Measurements from ENCODE around the gene RAD9B.
"Not testable (repeated sequence)": the region's sequence is repeated elsewhere in the genome, so short reads cannot be mapped to it uniquely, and the experiment has no call there.

The RAD9B gene

DNA sequence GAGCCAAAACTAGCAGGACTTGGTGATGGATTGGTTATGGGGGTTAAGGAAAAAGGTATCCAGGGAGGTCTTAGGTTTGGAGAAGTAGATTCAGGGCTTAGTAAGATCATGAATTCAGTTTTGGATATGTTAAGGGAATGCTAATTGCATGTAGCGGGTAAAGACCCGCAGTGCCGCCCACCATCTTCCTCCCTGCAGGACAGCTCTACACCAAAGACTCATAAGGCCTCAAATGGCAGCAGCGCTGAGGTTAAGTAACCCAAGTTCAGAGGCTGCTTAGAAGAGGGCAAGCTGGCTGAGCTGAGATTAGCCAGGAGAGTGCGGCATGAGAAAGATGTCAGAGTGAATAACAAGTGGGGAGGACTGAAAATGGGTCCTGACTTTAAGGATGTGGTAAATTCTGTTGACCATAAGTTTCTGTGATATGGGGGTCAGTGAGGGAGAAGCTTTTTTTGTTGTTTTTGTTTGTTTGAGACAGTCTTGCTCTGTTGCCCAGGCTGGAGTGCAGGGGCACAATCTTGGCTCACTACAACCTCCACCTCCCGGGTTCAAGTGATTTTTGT lies 26.2 kb downstream of the RAD9B start:
- DNase-seq, result no peak

DNA sequence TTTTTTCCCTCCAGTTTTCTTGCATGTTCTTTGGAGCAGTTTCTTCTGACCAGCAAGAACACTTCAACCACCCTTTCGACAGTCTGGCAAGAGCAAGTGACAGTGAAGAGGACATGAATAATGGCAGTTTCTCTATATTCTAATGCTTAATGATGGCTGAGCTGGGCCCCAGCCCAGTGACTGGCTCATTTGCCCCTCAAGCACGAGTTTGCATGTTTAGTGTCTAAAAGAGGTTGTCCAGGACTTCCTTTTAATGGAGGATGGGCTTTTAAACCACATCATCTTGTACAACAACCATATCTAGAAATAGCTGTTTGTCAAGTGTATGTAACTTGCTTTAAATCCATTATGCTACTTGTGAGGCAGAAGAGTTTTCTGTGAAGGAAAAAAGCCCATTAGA lies 28.4 kb downstream of the RAD9B start:
- DNase-seq, result no peak

DNA sequence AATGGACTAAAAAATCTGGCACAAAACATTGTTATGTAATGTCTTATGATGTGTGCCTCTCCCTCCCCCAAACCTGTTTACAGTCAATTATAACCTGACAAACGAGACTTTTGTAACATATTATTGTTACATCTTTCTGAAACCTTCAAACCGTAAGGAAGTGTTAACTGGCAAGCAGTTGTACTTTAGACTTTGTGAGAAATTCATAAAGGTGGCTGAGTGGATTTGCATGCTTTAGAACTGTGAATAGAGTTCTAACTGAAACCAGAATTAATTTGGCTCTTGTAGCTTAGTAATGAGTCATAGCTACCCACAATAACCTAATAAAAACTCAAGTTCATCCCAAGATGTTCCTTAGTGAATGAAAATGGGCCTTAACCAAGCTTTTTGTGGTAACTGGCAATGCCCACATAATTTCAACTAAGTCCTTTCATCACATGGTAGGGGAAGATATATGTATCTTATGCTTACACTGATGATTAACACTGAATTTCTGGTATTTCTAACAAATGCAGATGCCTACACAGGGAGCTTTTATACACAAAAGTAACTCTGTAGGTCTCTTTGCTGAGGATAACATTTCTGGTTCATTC lies 29.7 kb downstream of the RAD9B start:
- no peak for DNase-seq

DNA sequence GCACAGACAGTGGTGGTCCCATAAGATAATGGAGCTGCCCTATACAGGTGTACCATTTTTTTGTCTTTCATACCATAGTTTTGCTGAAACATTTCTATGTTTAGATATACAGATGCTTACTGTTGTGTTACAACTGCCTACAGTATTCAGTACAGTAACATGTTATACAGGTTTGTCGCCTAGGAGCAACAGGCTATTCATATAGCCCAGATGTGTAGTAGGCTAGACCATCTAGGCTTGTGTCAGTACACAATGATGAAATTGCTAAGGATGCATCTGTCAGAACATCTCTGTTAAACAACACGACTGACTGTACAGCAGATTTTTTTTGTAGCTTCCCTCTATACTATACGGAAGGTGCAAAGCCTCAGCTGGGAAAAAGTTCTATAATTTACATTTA lies 30.5 kb downstream of the RAD9B start:
- DNase-seq, result no peak

DNA sequence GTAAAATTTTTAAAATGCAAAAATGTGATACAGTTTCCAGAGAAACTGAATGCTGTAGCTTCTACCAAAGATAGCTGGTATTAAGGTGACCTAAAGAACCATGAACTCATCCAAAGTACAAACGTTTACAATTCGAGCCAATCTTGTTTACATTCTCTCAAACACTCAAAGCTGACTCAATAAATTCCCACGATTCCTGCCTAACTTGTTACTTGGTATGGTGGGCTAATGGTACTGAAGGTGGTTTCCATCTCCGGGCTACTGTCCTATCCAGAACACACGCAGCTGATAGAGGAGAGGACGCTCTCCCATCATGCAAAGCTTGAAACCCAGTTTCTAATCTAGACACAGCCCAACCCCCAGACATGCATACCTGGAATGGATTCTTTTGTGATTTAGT lies 31.5 kb downstream of the RAD9B start:
- no peak for DNase-seq

DNA sequence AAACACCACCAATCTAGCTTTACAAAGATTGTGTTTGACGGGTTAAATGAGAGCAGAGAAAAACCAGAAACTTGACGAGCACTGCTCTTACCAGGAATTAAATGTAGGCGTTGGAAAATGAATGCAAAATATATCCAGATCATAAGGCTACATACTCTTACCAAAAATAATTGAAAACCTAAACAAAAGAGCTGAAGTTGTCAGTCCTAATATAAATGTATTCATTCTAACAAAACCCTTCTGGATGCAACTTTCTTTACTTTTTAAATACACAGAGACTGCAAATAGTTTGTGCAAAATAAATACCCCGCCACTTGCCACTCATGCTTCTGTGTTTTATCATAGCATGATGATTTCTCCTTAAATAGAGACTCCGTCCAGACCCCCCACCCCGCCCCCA lies 32.7 kb downstream of the RAD9B start:
- no peak for DNase-seq

DNA sequence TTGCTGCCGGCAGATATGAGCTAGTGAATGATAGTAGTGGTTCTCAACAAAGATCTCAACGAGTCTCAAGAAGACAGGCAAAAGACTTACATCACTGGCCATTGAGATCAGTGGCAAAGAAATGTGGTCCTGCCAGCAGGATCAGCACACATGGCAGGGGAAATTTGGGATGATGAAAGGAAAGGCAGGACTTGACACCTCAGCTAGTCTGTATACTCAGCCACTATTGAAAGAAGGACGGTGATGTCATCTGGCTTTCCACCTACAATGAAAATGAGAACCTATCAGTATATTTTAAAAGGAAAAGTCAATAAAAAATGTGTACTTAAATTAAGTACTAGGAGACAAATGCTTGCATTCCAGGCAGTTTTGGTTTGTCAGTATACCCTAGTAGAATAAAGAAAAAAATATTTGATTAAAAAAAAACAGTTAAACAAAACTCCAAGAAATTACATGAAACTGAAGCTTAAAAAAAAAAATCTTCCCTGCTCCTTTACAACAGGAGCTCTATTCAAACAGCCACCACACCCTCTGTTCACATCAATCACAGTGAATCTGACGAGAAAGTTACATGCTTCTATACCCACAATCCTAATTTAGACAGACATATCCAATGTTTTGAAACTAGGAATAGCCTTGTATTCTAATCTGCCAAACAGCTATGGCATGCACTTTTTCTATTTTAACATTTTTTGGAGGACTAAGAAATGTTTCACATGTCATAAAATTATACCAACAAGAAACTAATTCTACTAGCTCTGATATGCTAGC lies 34.9 kb downstream of the RAD9B start:
- no peak for DNase-seq

DNA sequence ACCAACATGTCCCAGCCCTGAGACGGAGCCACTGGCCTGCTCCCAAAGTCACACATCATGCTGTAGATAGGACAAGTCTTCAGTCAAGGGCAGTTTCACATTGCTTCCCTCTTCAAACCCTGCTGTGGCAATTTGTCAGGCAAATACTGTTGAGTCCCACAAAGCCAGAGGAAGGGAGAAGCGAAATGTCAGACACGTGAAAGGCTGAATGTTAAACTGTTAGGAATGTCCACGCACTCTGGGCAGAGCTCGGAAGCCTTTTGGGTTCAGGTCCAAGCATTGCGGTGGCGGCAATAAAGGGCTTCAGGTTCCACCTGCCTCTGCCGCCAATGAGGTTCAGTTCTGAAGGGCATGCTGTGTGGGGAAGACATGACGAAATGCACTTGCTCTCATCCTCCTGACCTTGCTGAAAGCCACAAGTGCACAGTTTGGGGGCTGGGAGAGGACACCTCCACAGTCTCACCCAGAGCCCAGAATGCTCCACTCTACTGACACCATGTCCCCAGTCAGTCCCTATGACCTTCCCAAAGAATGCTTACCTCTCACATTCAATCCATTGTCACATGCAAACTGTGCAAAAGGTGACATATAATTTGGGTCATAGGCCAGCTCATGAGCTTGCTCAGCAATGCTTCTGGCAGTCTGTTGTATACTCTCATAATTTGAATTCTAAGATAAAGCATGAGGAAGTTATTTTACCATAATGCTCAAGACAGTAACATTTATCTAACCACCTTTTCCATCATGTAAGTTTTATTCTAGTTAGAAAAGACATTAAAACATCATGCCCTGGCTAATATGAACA lies 35.7 kb downstream of the RAD9B start:
- no peak for DNase-seq

DNA sequence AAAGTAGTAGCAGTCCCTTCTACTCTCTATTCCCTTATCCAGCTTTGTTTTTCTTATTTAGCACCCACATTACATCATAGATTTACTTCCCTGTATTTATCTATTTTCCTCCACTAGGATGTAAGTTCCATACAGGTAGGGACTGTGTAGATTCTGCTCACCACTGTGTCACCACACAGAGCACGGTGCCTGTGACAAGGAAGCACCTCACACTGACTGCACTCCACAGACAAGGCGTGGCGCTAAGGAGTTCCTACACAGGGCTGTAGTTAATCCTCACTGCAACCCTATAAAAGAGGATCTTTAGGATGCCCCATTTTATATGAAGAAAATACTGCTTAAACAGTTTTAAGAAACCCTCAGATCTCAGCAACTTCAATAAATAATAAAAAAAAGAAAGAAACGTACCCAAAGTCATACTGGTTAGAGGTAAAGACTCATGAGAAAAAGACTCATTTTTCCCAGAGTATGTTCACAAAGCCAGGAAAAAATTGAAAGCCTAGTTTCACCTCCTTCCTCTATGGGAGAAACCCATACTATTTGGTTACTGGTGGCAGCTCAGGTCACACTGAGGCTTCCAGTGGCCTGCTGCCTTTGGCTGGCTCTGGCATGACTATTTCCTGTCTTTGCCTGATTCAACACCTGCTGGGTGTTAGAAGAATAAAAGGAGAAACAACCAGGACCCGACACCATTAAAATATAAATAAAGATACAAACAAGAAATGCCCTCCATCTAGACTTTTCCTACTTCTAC lies 36.9 kb downstream of the RAD9B start:
- no peak for DNase-seq

DNA sequence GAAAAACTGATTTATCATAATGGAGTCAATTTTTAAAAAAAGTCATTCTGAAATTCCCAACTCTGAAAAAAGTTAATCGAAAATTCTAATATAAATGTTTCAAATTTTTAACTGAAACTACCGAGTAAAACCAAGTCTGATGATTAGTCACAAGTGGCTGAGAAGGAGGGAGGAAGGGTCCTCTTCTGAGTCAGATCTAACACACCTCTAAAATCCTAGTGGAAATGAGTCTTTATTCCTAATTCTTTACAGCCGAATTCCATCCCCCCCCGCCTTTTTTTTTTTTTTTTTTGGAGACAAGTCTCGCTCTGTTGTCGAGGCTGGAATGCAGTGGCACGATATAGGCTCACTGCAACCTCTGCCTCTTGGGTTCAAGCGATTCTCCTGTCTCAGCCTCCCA lies 37.9 kb downstream of the RAD9B start:
- DNase-seq, result no peak

DNA sequence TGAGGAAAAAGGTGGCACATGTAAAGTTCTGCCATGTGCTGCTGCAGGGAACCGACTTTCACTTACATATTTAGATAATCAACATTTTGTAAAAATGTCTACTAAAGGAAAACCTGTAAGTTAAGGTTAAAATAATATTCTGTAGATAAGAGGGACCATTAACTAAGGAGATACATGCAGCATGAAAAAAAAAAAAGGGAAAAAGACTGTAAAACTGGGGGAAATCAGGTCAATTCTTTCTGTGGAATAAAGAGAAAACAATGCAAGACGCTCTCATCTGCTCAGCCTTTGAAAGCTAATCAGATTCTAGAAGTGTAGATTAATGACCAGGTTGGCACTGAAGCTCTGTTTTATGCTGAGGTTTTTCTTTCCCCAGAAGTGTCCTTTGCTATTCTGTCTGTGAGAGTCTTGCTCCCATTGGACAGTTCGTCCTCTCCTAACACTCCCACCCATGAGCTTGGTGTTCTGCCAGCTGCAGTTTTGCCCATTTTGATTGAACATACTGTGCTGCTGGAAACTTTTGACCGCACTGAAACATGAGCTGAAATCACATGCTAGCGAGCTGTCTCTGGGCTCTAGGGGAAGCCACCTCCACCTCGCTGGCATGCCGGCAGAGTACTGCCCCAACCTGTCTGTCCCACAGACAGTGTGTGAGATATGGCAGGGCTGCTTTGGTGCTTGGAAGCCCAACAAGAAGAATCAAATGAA lies 41.3 kb downstream of the RAD9B start:
- DNase-seq, result no peak

DNA sequence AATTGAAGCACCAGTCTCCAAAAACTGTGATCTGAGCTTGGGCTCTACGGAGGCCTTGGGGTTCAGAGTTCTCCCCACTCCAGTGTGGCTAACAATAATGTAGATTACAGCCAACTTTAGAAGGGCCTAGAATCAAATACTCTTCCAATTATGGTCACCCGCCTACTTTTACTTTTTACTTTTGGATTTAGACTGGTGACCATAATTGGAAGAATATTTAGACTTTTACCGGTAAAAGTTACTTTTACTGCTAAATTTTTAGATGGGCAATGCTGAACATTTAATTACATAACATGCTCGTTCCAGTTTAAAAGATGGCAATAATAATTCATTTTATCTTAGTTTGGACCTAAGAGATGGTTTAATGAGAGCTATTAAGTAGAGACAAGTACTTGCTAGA lies 41.8 kb downstream of the RAD9B start:
- no peak for DNase-seq

DNA sequence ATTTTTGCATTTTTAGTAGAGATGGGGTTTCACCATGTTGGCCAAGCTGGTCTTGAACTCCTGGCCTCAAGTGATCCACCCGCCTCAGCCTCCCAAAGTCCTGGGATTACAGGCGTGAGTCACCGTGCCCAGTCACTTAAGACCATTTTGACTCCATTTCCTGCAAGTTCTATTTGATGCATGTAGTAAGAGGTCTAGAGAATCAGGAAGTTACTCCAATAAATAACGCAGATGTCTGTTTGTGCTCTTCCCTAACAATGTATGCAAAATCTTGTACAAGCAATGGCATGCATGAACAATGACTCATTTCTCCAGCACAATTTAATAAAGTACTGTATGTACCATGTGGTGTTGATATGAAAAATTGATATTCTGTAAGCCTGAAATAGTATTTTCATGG lies 43.1 kb downstream of the RAD9B start:
- not testable (repeated sequence) for DNase-seq

DNA sequence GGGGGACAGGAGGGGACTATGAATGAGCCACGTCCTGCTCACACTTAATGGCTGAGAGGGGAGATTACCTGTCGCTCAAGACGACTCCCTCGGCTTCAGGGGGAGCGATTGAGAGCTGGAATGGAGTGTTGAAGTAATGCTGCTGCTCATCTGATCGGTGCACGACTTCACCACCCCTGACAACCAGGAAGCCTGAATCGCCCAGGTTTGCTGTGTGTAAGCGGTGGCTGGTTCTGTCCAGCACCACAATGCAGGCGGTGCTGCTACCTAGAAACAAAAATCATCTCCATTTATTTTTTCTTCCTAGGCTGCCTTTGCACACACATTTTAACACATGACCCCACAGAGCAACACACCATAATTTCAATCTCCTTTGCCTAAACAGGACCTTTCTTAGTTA lies 43.7 kb downstream of the RAD9B start:
- DNase-seq, result no peak

DNA sequence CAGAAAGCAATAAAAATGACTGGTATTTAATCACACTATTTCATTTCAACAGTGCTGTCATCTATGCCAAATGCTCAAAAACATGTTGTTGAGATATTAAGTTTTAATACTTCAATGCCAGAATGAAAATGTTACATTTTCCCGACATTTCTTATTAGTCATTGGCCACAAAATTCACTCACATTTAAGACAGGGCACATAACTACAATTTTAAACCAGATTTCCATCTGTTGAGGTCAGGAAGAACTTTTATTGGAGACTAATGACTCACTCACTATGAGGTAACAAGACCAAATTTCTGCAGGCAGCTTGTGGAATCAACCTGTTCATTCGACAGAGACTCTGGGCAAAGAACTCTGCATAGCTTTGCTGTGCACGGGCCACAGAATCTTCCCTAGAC lies 44.2 kb downstream of the RAD9B start:
- no peak for DNase-seq

DNA sequence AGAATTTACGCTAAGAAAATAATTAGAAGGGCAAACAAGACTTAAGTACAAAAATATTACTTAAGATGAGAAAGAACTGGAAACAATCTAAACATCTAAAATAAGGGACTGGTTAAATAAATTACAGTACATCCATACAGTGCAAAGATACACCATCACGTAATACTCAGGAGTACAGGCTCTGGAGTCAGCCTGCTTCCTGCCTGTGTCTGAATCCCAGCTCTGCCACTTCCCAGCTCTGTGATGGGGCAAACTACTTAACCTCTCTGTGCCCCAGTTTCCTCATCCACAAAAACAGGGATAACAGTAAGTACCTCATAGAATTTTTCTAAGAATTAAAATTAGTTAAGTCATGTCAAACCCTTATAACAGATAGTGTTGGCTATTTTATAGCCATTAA lies 45.0 kb downstream of the RAD9B start:
- DNase-seq, result no peak

DNA sequence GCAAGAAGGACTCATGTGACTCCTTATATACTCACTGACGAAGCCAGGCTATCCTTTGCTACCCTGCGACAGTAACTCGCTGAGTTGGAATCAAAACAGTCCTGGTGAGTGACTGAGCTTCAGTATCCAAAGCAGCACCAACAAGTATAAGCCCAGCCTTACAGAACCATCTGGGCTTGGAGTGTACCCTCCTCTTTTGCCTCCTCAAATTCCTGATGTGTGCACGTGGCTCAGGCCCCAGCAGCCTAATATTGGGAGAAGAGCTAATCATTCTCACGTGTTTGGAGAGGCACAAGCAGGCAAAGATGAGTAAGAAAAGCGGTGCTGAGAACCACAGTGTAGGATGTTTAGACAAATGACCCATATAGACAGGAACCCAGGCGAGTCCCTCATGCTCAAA lies 46.5 kb downstream of the RAD9B start:
- DNase-seq, result no peak

DNA sequence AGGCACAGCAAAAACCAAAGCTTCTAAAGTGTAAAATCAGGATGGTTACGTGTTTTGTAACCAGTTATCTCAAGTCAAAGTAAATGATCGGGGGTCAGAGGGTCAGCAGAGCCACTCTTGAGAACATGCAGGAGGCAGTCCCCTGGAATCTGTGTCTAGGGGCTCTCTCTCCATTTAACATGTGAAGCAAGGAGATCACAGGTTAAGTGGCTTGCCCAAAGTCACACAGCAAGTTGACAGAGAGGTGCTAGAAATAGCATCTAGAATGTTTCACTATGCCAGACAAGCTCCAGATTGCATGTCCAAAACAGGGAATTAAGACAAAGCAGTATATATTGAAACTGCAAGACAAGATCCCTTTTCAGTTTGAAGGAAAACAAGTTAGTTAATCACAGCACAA lies 47.6 kb downstream of the RAD9B start:
- no peak for DNase-seq

DNA sequence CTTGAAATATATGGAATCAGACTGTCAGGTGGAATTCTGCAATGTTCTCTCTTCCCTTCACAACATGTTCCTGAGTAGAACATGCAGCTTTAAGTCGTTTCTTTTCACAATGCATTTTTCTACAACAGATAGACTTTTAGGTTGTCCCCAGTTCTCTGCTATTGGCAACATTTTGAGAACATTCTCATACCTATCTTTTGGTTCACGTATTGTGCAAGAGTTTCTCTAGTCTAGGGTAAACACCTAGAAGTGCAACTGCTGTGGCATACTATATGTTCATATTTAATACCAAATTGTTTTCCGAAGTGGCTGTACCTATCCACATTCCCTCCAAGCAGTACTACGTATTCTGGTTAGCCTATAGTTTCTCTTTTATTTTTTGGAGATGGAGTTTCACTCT lies 48.9 kb downstream of the RAD9B start:
- no peak for DNase-seq
